RCC 7860 (cell line): Measurements from ENCODE around the gene OOSP3.

Experiments
- DNase-seq: peaks from one replicate; pipeline ENCODE4 v3.0.0-alpha.2; 2015; ENCODE audit warnings: low spot score
- FAIRE-seq: peaks from 2 replicates; lab custom pipeline; 2012; peaks lifted over from hg19 to GRCh38; lab: Jason Lieb, UNC

OOSP3 gene

GRCh38 chr11:59943997-59944714 lies 65.6 kb downstream of the OOSP3 start:
- FAIRE-seq (no peak), DNase-seq (no peak)

GRCh38 chr11:59944720-59945119 lies 66.1 kb downstream of the OOSP3 start:
- DNase-seq (no peak), FAIRE-seq (no peak)
